ENCODE data around the gene VEZT.
"Not testable (repeated sequence)": the region's sequence is repeated elsewhere in the genome, so short reads cannot be mapped to it uniquely, and the experiment has no call there.

Gene VEZT

DNA sequence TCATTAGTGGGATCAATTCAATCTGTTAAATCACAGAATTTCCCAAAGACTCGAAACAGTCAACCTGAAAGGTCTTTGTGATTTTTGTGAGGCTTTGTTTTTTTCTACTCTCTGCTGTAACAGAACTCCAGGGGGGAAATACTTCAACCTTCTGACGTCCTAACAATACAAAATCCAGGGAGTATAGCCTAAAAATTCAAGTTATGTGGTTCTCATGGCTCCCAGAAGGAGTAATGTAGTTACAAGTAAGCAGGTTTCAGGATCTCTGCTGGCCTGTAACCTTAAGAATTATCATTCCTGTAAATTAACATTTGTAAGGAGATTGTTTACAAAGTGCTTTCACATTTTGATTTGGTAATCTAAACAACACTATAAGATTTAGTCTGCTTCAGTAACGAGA, 39.9 kb downstream of the VEZT start:
- no peak for DNase-seq (ENCODE audit: low read depth in 2 of 2)

DNA sequence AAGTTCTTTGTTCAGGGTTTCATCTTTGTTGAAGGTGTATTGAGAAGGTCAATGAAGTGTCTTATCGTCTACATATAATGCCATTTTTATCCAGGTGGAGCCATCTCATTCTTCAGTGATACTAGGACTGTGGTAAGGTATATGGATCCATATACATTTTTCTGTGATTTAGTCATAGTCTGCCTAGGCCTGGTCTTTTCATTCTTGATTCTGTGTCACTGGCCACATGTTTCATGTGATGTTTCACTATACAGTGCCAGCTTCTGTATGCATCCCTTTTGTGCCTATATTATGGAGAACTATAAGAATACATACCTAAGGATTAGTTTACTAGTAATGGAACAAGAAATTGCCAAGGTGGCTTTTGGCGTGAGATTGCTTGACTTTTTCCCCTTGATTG, 40.5 kb downstream of the VEZT start:
- no peak for DNase-seq (ENCODE audit: low read depth in 2 of 2)

DNA sequence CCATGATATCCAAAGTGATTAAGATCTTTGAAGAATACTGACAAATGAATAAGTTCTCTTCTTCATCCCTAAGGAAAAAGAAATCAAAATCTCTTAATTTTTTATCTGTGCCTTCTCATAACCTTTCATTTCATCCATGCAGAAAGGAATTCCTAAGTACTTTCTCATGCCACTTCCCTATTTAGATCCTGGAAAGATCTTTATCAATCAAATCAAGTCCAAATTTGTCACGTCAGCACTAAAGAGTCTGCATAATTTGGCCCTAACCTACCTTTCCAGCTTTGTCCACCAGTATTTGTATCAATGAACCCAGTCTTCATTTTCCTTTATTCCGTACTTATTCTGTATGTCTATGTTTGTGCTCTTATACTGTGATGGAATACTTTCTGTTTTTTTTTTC, 41.2 kb downstream of the VEZT start:
- no peak for DNase-seq (ENCODE audit: low read depth in 2 of 2)

DNA sequence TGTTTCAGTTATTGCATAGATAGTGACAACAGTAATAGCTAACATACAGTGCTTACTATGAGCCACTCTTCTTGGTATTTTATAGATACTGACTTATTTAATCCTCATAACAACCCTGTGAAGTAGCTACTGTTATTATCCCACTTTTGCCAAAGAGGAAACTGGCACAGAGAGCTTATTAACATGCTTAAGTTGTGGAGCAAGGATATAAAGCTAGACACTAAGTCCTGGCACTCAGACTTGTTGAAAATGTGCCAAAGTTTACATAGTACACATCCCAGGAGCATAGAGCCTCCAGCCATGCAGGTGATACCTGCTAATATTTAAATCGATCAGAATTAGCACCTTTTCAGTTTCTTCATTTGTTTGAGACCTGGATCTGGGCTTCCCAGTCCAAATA, 41.8 kb downstream of the VEZT start:
- DNase-seq (ENCODE audit: low read depth in 2 of 2), result no peak

DNA sequence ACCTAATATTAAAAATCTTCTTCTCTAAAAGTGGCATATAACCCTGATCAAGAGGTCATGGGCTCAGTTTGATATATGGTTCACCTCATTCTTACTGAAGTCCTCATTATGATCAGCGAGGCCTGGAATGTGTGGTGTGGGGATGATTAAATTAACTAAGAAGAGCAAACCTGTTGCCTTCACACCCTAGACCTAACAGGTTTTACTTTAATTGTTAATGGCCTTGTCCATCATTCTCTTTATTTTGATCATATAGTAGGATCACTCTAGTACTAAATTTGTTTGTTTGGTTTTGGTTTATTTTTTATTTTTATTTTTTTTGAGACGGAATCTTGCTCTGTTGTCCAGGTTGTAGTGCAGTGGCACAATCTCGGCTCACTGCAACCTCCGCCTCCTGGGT, 43.5 kb downstream of the VEZT start:
- DNase-seq (ENCODE audit: low read depth in 2 of 2), result no peak

DNA sequence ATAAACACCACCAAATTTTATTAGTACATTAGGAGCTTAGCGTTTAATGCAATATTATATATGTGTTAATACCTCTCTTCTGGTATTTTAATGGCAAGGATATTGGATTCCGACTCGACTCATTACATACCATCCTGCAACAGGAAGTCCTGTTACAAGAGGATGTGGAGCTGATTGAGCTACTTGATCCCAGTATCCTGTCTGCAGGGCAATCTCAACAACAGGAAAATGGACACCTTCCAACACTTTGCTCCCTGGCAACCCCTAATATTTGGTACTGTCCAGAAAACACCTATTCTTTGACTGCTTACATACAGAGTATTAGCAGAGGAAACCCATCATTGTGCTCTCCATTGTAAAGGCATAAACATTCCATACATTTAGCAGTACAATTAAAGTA, 45.2 kb downstream of the VEZT start:
- DNase-seq (ENCODE audit: low read depth in 2 of 2), result no peak

DNA sequence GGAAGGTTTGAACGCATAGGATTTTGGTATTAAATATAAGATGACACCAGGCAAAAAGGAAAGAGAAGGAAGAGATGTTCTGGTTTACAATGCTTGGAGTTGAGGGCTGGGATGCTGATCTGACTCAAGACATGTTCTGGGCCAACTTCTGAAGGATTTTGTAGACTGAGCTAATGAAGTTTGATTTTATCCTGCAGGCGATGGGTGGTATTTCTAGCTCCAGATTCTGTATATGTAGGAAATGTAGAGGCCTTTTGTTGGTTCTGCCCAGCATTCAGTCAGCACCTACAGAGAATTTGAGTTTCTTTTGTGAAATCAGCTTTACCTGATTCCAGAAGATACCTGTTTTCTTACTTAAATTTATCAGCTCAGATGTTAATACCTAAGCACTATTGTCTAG, 48.2 kb downstream of the VEZT start:
- no peak for DNase-seq (ENCODE audit: low read depth in 2 of 2)

DNA sequence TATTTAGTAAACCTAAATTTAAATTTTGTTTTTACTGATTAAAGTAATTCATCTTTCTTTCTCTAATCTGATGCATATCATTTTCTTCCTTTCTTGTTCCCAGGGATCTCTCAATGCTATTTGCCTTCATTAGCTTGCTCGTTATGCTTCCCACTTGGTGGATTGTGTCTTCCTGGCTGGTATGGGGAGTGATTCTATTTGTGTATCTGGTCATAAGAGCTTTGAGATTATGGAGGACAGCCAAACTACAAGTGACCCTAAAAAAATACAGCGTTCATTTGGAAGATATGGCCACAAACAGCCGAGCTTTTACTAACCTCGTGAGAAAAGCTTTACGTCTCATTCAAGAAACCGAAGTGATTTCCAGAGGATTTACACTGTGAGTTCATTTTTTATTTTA, 48.6 kb downstream of the VEZT start:
- no peak for DNase-seq (ENCODE audit: low read depth in 2 of 2)

DNA sequence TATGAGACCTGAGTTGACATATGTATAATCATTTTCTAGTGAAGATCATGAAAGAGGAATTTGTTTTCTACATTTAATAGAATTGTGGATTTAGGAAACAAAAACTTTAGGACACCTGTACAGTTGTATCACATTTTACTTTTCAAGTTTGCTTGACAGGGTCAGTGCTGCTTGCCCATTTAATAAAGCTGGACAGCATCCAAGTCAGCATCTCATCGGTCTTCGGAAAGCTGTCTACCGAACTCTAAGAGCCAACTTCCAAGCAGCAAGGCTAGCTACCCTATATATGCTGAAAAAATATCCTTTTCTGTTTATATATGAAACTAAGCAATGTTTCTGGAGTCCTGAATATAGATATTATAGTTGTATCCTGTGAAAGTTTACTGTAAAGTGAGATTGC, 52.3 kb downstream of the VEZT start:
- DNase-seq (ENCODE audit: low read depth in 2 of 2), result no peak

DNA sequence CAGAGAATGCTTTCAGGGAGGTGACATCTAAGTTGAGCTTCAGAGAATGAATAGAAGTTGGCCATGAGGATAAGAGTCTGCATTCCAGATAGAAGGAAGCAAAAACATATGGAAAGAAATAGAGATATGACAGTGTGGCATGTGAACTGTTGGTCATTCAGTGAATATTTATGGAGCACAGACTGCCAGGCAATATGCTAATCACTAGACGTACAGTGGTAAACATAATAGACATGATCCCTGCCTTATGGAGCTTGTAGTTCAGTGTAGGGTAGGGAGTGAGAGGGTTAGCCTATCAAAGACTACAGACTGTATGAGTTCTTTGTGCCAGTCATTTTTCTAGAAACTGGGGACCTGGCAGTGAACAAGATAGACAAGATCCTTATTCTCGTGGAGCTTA, 53.9 kb downstream of the VEZT start:
- no peak for DNase-seq (ENCODE audit: low read depth in 2 of 2)

DNA sequence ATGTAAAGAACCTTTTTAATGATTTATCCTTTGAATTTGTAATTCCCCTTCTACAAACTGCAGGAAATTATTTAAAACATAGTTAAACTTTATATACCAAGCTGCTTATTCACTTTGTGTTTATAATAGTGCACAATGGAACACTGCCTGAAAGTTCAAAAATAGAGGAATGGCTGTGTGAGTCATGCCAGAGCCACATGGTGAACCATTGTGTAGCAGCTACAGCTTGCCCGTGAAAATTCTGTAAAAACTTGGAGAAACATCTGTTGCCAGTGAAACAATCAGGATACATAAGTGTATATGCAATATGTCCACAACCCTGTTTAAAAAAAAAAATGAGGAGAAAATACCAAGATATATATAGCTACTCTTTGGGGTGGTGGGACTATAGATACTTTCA, 59.5 kb downstream of the VEZT start:
- no peak for DNase-seq (ENCODE audit: low read depth in 2 of 2)

DNA sequence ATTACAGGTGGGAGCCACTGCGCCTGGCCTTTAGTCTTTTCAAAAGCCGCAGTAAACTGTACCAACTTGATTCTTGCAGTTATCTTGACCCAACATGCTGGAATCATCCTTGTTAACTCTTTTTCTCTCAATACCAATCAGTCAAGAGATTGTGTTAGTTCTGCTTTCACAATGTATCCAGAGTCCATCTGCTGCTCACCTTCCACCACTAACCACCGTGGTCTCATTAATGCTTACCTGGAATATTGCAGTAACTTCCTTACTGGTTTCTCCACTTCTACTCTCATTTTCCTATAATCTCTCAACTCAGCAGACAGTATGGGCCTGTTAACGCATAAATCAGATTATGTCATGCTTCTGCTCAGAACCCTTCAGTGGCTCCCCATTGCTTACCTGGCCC, 62.2 kb downstream of the VEZT start:
- no peak for DNase-seq (ENCODE audit: low read depth in 2 of 2)

DNA sequence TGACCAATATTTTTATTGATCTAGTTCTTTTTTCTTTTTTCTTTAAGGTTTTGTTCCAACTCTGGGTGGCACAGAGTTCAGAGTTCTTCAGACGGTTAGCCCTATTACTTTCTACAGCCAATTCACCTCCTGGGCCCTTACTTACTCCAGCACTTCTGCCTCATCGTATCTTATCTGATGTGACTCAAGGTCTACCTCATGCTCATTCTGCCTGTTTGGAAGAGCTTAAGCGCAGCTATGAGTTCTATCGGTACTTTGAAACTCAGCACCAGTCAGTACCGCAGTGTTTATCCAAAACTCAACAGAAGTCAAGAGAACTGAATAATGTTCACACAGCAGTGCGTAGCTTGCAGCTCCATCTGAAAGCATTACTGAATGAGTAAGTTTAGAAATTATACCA, 64.7 kb downstream of the VEZT start:
- DNase-seq (ENCODE audit: low read depth in 2 of 2), result no peak

DNA sequence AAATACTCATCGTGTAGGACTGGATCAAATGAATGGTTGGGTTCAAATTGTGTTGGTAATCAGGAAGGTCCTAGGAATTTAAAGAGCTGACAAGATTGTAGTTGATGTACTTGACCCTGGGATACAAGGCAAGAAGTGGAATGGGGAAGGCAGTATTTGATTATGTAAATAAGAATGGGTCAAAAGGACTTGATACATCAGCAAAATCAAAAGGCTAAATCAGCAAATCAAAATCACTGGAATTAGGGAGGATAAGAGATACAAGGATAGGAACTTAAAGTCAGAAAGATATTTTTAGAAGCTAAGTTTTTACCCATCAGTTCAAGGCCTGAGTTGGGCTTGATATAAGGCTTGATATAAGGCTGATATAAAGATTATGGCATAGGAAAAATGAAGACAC, 65.8 kb downstream of the VEZT start:
- DNase-seq (ENCODE audit: low read depth in 2 of 2), result no peak

DNA sequence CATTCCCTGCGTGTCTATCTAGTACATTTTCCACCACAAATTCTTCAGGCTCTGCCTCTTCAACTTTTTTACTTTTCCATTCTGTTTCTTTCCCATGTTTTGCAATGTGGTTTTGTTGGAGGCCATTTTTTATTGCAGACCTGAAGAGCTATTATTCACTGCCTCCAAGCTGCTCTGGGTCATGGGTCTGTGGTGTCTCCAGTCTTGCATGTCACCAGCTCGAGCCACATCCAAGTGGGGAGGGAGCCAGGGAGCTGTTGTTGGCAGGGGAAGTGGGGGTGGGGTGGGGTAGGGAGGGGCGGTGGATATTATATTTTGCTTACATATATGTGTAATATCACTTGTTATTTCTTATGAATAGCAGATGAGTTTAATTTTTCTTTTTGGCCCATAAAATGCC, 69.1 kb downstream of the VEZT start:
- no peak for DNase-seq (ENCODE audit: low read depth in 2 of 2)

DNA sequence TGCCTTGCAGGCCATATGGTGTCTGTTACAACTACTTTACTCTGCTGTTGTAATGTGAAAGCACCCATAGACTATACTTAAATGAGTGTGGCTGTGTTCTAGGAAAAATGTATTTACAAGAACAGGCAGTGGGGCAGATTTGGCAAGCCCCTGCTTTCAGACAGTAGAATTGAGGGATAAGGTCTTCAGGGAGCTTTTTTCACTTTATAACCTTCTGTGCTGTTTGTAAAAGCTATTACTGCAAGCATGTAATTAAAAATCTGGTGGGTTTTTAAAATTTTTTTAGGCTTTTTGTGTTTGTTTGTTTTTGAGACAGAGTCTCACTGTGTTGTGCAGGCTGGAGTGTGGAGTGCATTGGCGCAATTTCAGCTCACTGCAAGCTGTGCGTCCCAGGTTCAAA, 73.9 kb downstream of the VEZT start:
- no peak for DNase-seq (ENCODE audit: low read depth in 2 of 2)

DNA sequence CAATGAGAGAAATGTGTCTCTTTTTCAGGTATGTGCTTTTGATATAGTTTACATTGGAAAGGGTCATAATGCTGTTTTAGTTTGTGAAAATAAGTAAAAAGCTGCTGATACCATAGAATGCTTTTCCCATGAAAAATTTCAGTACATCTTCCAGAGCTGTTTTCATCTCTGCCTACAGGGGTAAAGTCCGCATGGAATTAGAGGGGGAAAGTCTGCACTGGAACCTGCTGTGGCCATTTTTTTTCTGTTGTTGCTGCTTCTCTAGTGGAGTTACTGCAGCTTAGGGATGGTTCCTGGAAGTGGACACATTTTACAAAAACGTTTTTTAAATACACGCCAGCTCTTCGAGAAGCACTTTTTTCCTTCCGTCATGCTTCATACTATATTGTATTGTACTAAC, 81.3 kb downstream of the VEZT start:
- DNase-seq (ENCODE audit: low read depth in 2 of 2), result no peak

DNA sequence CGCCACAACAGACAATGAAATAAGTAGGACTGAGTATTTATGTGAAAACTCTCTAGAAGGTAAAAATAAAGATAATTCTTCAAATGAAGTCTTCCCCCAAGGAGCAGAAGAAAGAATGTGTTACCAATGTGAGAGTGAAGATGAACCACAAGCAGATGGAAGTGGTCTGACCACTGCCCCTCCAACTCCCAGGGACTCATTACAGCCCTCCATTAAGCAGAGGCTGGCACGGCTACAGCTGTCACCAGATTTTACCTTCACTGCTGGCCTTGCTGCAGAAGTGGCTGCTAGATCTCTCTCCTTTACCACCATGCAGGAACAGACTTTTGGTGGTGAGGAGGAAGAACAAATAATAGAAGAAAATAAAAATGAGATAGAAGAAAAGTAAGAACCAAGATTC, 82.7 kb downstream of the VEZT start:
- DNase-seq (ENCODE audit: low read depth in 2 of 2), result no peak

DNA sequence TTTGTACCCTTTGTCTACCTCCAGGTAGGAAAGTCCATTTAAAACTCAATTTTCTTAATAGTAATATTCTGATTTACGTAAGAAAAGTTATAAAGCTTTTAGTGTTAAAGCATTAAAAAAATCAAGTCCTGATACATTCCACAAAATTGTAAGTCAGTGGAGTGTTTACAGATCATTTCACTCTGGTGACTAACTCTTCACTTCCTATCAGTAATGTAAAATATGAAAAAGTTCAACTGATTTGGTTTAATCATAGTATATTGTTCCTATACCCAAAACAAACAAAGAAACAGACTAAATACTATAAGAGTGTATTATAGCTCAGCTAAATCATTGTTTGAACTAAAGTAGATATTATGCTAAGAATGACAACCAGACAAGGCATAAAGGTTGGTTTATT, 85.9 kb downstream of the VEZT start:
- no peak for DNase-seq (ENCODE audit: low read depth in 2 of 2)

DNA sequence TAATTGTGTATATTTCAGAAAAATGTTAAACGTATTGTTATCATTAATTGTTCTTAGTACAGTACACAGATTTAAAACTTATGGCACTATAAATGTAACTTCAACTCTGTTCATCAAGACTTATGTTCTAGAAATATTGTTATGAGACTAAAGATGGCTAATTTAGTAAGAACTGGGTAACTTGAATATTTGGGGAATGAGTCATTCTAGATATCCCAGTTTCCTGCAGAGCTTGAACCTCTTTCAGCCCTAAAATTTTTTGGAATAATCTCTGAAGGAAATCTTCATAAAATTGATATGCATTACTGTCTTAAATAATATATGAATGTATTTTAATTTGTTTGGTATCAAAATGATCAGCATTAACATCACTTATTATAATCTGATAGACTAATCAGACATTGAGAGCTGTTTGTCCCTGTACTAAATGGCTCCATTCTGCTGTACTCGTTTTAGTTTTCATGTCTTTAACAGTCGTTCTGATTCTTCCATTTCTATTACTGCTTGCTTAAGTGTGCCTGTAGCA, 87.1 kb downstream of the VEZT start:
- DNase-seq (ENCODE audit: low read depth in 2 of 2), result no peak

DNA sequence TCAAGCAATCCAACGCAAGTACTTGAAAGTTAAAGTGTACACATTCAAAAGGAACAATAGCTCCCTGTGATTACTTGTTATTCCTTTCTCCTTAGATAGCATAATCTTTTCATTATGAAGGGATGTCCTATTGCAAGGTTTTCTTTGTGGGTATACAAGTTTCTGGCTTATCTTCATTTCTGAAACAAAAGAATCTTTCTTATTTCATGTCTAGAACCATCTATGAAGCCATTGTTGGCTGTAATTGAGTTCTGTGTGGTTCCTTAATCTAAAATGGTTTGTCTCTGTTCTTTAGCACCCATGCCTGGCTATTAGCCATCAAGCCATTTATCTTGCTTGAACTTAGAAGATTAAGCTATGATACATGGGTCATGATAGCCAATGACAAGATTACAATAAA, 95.0 kb downstream of the VEZT start:
- DNase-seq (ENCODE audit: low read depth in 2 of 2), result no peak

DNA sequence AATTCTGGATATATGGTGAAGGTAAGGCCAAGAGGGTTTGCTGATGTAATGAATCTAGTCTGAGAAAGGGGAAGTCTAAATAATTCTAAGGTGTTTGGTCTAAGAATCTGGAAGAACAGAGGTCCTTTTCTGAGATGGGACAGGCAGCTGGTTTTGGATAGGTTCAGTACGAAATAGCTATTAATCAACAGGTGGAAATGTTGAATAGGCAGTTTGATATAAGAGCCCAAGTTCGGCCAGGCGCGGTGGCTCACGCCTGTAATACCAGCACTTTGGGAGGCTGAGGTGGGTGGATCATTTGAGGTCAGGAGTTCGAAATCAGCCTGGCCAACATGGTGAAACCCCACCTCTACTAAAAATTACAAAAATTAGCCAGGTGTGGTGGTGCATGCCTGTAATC, 97.1 kb downstream of the VEZT start:
- not testable (repeated sequence) for DNase-seq (ENCODE audit: low read depth in 2 of 2)

DNA sequence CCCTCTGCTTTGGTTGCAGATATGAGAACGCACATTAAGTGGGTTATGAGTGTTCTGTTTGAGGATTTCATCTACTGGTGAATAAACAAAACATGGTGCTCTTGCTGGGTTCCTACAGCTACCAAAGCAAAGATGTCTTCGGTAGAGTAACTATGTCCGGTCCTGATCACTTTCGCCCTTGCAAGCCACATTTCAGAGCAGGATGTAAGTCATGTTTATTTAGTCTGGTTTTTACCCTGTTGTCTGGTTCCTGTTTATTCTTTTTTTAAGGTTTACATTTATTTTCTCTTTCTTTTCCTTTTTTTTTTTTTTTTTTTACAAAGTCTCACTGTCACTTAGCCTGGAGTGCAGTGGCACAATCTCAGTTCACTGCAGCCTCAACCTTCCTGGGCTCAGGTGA, 99.2 kb downstream of the VEZT start:
- DNase-seq (ENCODE audit: low read depth in 2 of 2), result no peak

DNA sequence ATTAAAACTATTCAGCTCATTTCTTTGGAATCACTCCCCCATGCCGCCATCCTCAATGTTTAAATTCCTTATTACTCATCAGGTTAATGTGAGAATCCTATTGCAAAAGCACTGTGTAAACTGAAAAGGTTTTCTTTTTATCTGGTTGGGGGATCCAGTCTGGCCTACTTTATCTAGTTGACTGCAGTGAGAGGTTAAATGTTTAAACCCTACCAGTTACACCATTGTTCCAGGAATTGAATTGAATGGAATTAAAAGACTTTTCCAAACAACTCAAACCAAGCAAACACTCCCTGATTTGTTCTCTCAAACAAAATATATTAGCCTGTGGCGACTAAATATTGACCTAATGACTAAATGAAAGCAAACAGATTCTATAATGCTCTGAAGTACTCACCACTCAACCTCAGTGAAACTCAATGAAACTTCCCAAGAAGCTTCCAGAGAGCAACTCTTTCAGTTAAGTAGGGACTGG, 100.5 kb downstream of the VEZT start:
- no peak for DNase-seq (ENCODE audit: low read depth in 2 of 2)

Data from stimulated activated CD4-positive, alpha-beta T cell treated with anti-CD3 and anti-CD28 coated beads, Interleukin-1b, Interleukin-23, amount 100 ng/mL, for 4 hours (primary cell).